ENCODE data around the gene PRODH2. TPM values are rescaled to one million over a fixed set of nuclear protein-coding genes. Genes with fewer than 3 reads are reported as not detected.

The PRODH2 gene
- polyA plus RNA-seq, 2 of the 4 experiments (the other 2 are of a cell fraction), result 0.92 to 1.0 TPM

DNA sequence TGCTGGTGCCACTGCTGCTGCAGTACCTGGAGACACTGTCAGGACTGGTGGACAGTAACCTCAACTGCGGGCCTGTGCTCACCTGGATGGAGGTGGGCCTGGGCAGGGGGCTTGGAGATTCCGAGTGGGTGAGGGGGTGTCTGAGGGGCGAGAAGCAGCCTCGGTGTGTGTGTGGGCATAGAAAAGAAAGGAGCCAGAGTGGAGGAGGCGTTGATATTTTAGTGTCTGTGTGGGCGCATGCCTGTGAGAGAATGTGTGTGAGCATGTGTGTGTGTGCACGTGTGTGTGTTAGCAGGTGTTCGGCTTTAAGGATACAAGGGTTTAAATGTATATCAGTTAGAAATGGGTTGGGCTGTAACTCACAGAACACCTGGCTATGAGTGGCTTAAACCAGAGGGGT, 33.6 kb downstream of the PRODH2 start:
- no peak for FAIRE-seq
- no peak for ATAC-seq
- POLR2A ChIA-PET, result no interaction called here

DNA sequence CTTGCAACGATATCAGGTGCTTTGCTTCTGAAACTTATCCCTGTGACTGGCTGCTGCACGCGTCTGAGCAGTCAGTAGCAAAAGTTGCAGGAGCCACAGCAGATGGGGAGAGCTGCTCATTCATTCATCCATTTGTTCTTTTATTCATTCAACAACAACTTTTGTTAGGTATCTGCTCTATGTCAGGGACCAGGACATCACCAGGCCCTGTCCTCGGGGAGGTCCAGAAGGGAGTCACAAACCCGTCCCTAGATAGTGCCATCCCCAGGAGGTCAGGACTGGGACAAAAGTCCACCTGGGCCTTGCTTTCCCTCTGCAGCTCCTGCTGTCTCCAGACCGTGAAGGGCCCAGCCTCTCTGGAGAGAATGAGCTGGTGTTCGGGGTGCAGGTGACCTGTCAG, 34.7 kb downstream of the PRODH2 start:
- Histone ChIP-seq H3K27ac (no peak overlapping the region), H3K4me1 (peaks cover 28% of the 10 kb centered on the region), H3K9me3 (no peaks in the 10 kb centered on the region), H3K4me3 (no peak overlapping the region), H3K4me2 (no peak overlapping the region)
- ChIA-PET CTCF (interaction anchor here (0.8 to 3.3 kb wide), 6 partner anchors 10 to 155 kb away, joined by 3 to 23 read pairs (median 4); no protein-coding TSS in a partner anchor), POLR2A (no interaction called here)
- no peak for DNase-seq (ENCODE audit: low read depth in 1 of 2, low spot score in 1 of 2)
- ATAC-seq, result no peak
- WGBS (ENCODE audit: missing lambda C conversion rate), result 92% methylated on average over 7 of the region's 7 CpGs
- FAIRE-seq, result no peak
- no peak for TF ChIP-seq TP53 (CRISPR knock-in tag; IDR thresholded peaks at IDR 0.05)
- TF ChIP-seq, protein P1, sequence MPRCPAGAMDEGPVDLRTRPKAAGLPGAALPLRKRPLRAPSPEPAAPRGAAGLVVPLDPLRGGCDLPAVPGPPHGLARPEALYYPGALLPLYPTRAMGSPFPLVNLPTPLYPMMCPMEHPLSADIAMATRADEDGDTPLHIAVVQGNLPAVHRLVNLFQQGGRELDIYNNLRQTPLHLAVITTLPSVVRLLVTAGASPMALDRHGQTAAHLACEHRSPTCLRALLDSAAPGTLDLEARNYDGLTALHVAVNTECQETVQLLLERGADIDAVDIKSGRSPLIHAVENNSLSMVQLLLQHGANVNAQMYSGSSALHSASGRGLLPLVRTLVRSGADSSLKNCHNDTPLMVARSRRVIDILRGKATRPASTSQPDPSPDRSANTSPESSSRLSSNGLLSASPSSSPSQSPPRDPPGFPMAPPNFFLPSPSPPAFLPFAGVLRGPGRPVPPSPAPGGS (IDR thresholded peaks at IDR 0.05), result no peak
- no peak for TF ChIP-seq RNF2 (IDR thresholded peaks at IDR 0.05; ENCODE audit: borderline replicate concordance, low read depth)
- TF ChIP-seq NR3C1 (IDR thresholded peaks at IDR 0.05), result no peak
- TF ChIP-seq BHLHE40 (IDR thresholded peaks at IDR 0.05; ENCODE audit: low read depth, low read length), result no peak
- TF ChIP-seq NFE2L2 (conservative IDR thresholded peaks at IDR 0.05; ENCODE audit: low read length), result no peak
- TF ChIP-seq ZSCAN20 (CRISPR knock-in tag; IDR thresholded peaks at IDR 0.05), result no peak
- TF ChIP-seq, protein P2, sequence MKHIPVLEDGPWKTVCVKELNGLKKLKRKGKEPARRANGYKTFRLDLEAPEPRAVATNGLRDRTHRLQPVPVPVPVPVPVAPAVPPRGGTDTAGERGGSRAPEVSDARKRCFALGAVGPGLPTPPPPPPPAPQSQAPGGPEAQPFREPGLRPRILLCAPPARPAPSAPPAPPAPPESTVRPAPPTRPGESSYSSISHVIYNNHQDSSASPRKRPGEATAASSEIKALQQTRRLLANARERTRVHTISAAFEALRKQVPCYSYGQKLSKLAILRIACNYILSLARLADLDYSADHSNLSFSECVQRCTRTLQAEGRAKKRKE (CRISPR knock-in tag; IDR thresholded peaks at IDR 0.05; ENCODE audit: low read depth), result no peak

More for the DNA sequence above, 33.6 kb downstream of the PRODH2 start:
- Histone ChIP-seq H3K4me2 (no peak overlapping the region), H3K4me3 (no peak overlapping the region), H3K4me1 (peaks cover 18% of the 10 kb centered on the region), H3K9me3 (no peaks in the 10 kb centered on the region), H3K27ac (no peak overlapping the region)
- CTCF ChIA-PET, result interaction anchor here (1.3 to 3.3 kb wide), 3 partner anchors 9 to 152 kb away, joined by 3 to 23 read pairs (median 3); no protein-coding TSS in a partner anchor
- TF ChIP-seq, protein P3, sequence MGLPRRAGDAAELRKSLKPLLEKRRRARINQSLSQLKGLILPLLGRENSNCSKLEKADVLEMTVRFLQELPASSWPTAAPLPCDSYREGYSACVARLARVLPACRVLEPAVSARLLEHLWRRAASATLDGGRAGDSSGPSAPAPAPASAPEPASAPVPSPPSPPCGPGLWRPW (IDR thresholded peaks at IDR 0.05), result no peak
- TF ChIP-seq RFX5 (IDR thresholded peaks at IDR 0.05), result no peak
- TF ChIP-seq JUNB (IDR thresholded peaks at IDR 0.05), result no peak
- no peak for TF ChIP-seq RARB (CRISPR knock-in tag; IDR thresholded peaks at IDR 0.05)
- TF ChIP-seq JUN (IDR thresholded peaks at IDR 0.05), result no peak
- no peak for TF ChIP-seq GATA3 (IDR thresholded peaks at IDR 0.05; ENCODE audit: borderline replicate concordance)
- TF ChIP-seq TFCP2L1 (CRISPR knock-in tag; IDR thresholded peaks at IDR 0.05), result no peak
- TF ChIP-seq, protein P4, sequence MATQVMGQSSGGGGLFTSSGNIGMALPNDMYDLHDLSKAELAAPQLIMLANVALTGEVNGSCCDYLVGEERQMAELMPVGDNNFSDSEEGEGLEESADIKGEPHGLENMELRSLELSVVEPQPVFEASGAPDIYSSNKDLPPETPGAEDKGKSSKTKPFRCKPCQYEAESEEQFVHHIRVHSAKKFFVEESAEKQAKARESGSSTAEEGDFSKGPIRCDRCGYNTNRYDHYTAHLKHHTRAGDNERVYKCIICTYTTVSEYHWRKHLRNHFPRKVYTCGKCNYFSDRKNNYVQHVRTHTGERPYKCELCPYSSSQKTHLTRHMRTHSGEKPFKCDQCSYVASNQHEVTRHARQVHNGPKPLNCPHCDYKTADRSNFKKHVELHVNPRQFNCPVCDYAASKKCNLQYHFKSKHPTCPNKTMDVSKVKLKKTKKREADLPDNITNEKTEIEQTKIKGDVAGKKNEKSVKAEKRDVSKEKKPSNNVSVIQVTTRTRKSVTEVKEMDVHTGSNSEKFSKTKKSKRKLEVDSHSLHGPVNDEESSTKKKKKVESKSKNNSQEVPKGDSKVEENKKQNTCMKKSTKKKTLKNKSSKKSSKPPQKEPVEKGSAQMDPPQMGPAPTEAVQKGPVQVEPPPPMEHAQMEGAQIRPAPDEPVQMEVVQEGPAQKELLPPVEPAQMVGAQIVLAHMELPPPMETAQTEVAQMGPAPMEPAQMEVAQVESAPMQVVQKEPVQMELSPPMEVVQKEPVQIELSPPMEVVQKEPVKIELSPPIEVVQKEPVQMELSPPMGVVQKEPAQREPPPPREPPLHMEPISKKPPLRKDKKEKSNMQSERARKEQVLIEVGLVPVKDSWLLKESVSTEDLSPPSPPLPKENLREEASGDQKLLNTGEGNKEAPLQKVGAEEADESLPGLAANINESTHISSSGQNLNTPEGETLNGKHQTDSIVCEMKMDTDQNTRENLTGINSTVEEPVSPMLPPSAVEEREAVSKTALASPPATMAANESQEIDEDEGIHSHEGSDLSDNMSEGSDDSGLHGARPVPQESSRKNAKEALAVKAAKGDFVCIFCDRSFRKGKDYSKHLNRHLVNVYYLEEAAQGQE (IDR thresholded peaks at IDR 0.05), result no peak
- no peak for TF ChIP-seq MAFK (IDR thresholded peaks at IDR 0.05; ENCODE audit: partially characterized antibody)
- no peak for TF ChIP-seq NFE2L2 (conservative IDR thresholded peaks at IDR 0.05; ENCODE audit: low read length)
- TF ChIP-seq, protein P5, sequence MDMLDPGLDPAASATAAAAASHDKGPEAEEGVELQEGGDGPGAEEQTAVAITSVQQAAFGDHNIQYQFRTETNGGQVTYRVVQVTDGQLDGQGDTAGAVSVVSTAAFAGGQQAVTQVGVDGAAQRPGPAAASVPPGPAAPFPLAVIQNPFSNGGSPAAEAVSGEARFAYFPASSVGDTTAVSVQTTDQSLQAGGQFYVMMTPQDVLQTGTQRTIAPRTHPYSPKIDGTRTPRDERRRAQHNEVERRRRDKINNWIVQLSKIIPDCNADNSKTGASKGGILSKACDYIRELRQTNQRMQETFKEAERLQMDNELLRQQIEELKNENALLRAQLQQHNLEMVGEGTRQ (IDR thresholded peaks at IDR 0.05), result no peak
- no peak for TF ChIP-seq ZSCAN20 (CRISPR knock-in tag; IDR thresholded peaks at IDR 0.05)
- TF ChIP-seq HOXA7 (CRISPR knock-in tag; IDR thresholded peaks at IDR 0.05), result no peak
- no peak for TF ChIP-seq CEBPB (IDR thresholded peaks at IDR 0.05)
- DNase-seq (ENCODE audit: low read depth in 1 of 2, low spot score in 1 of 2), result no peak
- WGBS (ENCODE audit: missing lambda C conversion rate), result 69% methylated on average over 8 of the region's 8 CpGs

Data from A549 (cell line).